ENCODE results near the gene PNMA8A. TPM values are rescaled to one million over a fixed set of nuclear protein-coding genes. Genes with fewer than 3 reads are reported as not detected.

The PNMA8A gene
- total and polyA plus RNA-seq, 7 donors: 1.5 to 8.4 (median 5.3) TPM; not detected in 2

- Histone ChIP-seq H3K9me3 (no peaks in the 10 kb centered on the region), H3K36me3 (no peaks in the 10 kb centered on the region), H3K27me3 (peaks cover 0 to 17% (median 0%) of the 10 kb centered on the region in 3 donors), H3K4me1 (no peaks in the 10 kb centered on the region), H3K4me3 (no peak overlapping the region), H3K27ac (no peak overlapping the region)
- no peak for DNase-seq
- TF ChIP-seq EP300 (IDR thresholded peaks at IDR 0.05): no peak
- TF ChIP-seq POLR2A (IDR thresholded peaks at IDR 0.05): no peak
- TF ChIP-seq, protein P1, sequence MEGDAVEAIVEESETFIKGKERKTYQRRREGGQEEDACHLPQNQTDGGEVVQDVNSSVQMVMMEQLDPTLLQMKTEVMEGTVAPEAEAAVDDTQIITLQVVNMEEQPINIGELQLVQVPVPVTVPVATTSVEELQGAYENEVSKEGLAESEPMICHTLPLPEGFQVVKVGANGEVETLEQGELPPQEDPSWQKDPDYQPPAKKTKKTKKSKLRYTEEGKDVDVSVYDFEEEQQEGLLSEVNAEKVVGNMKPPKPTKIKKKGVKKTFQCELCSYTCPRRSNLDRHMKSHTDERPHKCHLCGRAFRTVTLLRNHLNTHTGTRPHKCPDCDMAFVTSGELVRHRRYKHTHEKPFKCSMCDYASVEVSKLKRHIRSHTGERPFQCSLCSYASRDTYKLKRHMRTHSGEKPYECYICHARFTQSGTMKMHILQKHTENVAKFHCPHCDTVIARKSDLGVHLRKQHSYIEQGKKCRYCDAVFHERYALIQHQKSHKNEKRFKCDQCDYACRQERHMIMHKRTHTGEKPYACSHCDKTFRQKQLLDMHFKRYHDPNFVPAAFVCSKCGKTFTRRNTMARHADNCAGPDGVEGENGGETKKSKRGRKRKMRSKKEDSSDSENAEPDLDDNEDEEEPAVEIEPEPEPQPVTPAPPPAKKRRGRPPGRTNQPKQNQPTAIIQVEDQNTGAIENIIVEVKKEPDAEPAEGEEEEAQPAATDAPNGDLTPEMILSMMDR (IDR thresholded peaks at IDR 0.05): no peak
- TF ChIP-seq POLR2AphosphoS5 (IDR thresholded peaks at IDR 0.05): no peak
- intact Hi-C loops (cut with DNase I): no loop called here
- 93% methylated on average over 5 of the region's 5 CpGs for WGBS, 2 donors
Observed at GRCh38 chr19:46456930-46457329, 14.4 kb downstream of the PNMA8A start.

- Histone ChIP-seq H3K4me1 (no peaks in the 10 kb centered on the region), H3K27ac (no peak overlapping the region), H3K4me3 (no peak overlapping the region), H3K36me3 (no peaks in the 10 kb centered on the region), H3K9me3 (no peaks in the 10 kb centered on the region), H3K27me3 (peaks cover 0 to 17% (median 0%) of the 10 kb centered on the region in 3 donors)
- 38 to 68% methylated on average over 3 of the region's 3 CpGs for WGBS, 2 donors
- intact Hi-C loops (cut with DNase I): no loop called here
- TF ChIP-seq POLR2A (IDR thresholded peaks at IDR 0.05): no peak
- no peak for TF ChIP-seq EP300 (IDR thresholded peaks at IDR 0.05)
- TF ChIP-seq, protein P1 (IDR thresholded peaks at IDR 0.05): no peak
- TF ChIP-seq POLR2AphosphoS5 (IDR thresholded peaks at IDR 0.05): no peak
- DNase-seq: no peak
Observed at GRCh38 chr19:46454244-46454643, 17.1 kb downstream of the PNMA8A start.

- no peak for DNase-seq
- TF ChIP-seq, protein P1 (IDR thresholded peaks at IDR 0.05): no peak
- no peak for TF ChIP-seq POLR2A (IDR thresholded peaks at IDR 0.05)
- no peak for TF ChIP-seq EP300 (IDR thresholded peaks at IDR 0.05)
- TF ChIP-seq POLR2AphosphoS5 (IDR thresholded peaks at IDR 0.05): no peak
- Histone ChIP-seq H3K27me3 (peaks cover 0 to 17% (median 0%) of the 10 kb centered on the region in 3 donors), H3K9me3 (no peaks in the 10 kb centered on the region), H3K4me3 (no peak overlapping the region), H3K27ac (no peak overlapping the region), H3K36me3 (no peaks in the 10 kb centered on the region), H3K4me1 (no peaks in the 10 kb centered on the region)
- intact Hi-C loops (cut with DNase I): no loop called here
- WGBS, 2 donors: 55 to 81% methylated on average over 6 of the region's 6 CpGs
Observed at GRCh38 chr19:46453661-46454060, 17.7 kb downstream of the PNMA8A start.

DNA sequence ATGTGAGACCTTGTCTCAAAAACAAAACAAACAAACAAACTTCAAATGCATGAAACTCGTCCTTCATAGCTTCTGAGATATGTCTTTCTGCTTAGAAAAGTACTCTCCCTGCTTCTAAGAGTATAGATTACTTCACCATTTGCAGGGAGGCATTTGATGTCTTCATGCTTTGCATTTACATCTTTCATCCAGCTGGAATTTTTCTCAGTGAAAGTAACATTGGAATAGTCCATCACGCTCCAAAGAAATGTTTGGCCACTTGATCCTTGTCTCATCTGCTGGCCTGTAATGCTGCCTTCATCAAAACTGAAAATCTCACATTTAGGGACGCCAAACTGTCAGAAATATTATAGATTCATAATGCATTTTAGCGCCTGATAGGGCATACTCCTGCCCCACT is 19.2 kb downstream of the PNMA8A start:
- Histone ChIP-seq H3K27ac (no peak overlapping the region), H3K27me3 (peaks cover 0 to 7% (median 0%) of the 10 kb centered on the region in 3 donors), H3K4me1 (no peaks in the 10 kb centered on the region), H3K36me3 (no peaks in the 10 kb centered on the region), H3K4me3 (no peak overlapping the region), H3K9me3 (no peaks in the 10 kb centered on the region)
- intact Hi-C loops (cut with DNase I): no loop called here
- no peak for DNase-seq
- TF ChIP-seq EP300 (IDR thresholded peaks at IDR 0.05): no peak
- 37 to 49% methylated on average over 4 of the region's 4 CpGs for WGBS, 2 donors

DNA sequence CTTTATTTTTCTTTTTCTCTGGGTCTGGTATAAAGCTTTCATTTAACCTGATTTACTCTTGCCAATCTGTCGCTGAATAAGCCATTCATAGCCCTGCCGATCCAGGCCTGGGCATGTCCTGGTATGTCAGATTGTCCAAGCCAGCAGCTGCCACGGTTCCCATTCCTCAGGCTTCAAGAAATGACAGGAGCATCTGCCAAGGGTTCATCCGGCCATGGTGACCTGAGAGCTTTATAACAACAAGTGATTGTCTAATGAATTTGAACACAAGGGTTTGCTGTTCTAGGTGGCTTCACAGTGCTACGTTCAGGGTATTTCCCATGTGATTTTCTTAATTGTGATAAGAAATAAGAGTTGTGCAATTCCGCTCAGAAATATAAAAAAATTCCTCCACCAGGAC is 20.0 kb downstream of the PNMA8A start:
- Histone ChIP-seq H3K4me3 (no peak overlapping the region), H3K4me1 (no peaks in the 10 kb centered on the region), H3K36me3 (no peaks in the 10 kb centered on the region), H3K27me3 (no peaks in the 10 kb centered on the region), H3K27ac (no peak overlapping the region), H3K9me3 (no peaks in the 10 kb centered on the region)
- TF ChIP-seq, protein P1 (IDR thresholded peaks at IDR 0.05): no peak
- no peak for TF ChIP-seq POLR2A (IDR thresholded peaks at IDR 0.05)
- TF ChIP-seq EP300 (IDR thresholded peaks at IDR 0.05): no peak
- TF ChIP-seq POLR2AphosphoS5 (IDR thresholded peaks at IDR 0.05): no peak
- WGBS, 2 donors: 71 to 82% methylated on average over 6 of the region's 6 CpGs
- no peak for DNase-seq
- intact Hi-C loops (cut with DNase I): no loop called here

All from sigmoid colon (tissue), 7 donors.